Endometrium (tissue), 2 donors: ENCODE measurements around the gene PEX11G.

Experiments
- FAIRE-seq: peaks from 2 replicates; lab custom pipeline; 2012; peaks lifted over from hg19 to GRCh38; lab: Jason Lieb, UNC
- donor health status: control.
- donor health status: control.

PEX11G gene

GRCh38 chr19:7492558-7492957, 3.7 kb upstream of the PEX11G start:
- FAIRE-seq, result no peak

GRCh38 chr19:7492142-7492541, 3.3 kb upstream of the PEX11G start:
- no peak for FAIRE-seq

- FAIRE-seq, result no peak
Observed at GRCh38 chr19:7489609-7490044, 792 bp upstream of the PEX11G start.

GRCh38 chr19:7486923-7487322, 1.9 kb downstream of the PEX11G start:
- FAIRE-seq, result no peak

- FAIRE-seq, result no peak
Observed at GRCh38 chr19:7483720-7484201, 5.1 kb downstream of the PEX11G start.

DNA sequence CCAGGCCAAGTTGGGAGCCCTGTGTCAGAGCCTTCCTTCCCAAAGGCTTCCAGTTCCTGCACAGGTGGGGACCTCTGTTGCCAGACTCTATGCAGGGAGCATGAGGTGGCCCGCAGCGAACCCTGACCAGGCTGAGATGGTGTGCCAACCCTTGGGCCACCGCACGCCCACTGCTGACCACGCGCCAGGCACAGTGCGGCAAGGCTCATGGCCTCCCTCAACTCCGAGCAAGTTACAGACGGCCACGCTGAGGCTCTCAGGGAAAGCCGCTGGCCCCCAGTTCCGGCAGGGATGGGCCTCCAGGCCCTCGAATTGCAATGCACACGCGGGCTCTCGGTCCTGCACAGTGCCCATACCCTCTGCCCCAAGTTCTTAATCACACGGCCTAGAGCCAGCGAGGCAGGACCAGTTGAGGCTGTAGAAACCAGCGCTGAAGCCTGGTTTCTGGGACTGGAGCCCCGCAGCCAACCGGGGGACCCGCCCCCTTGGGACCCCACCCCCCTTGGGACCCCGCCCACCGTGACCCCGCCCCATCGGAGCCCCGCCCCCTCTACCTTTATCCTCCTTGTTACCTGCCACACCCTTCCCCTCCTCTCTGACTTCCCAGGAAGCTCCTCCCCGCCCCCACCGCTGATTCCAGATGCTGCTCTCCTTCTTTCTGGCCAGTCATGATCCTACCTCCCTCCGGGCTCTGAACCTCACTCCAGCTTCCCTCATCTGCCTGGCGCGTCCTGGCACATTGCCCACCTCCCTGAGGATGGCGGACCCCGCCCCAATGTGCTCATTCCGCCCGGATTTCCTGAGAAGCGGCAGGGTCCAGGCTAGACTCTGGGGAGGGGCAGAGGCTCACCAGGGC, 6.0 kb downstream of the PEX11G start:
- FAIRE-seq, result no peak

DNA sequence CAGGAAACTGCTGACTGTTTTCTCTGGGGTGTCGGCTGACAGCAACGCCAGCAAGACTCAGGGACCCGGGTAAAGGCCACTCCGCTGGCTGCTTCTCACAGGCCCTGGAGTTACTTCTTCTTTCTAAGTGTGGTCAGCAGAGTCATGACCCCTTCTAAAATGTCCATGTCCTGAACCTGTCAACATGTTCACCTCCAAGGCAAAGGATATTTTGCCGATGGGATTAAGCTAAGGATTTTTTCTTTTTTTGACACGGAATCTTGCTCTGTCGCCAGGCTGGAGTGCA, 7.9 kb downstream of the PEX11G start:
- no peak for FAIRE-seq

DNA sequence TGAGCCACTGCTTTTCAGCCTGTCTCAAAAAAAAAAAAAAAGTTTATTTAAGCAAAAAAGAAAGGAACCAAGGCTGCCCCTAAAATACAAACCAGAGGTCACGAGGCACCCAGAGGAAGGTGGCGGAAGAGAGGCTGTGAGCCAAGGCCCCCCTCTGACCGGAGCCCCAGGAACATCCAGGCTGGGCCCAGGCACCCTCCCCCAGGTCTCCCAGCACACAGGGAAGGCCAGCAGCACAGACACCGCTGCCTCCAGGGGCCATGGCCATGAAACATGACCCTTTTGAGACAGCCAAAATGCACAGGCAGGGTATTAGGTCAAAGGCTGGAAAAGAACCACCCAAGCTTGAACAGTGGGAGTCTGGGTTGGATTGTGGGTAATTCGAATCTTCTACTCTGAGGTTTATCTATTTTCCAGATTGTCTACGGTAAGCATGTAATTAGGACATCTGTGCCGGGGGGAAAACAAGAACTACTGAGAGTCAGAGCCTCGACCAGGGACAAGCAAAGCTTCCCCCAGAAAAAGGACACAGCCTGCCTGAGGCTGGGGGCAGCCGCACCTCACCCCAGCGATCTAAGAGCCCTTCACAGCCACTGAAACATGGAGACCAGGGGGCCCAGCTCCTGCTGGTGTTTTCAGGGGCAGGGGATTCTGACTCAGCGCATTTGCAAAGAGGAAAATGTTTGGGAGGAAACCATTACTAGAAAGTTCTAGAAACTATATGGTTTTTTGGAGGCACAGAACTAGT, 8.4 kb downstream of the PEX11G start:
- no peak for FAIRE-seq

DNA sequence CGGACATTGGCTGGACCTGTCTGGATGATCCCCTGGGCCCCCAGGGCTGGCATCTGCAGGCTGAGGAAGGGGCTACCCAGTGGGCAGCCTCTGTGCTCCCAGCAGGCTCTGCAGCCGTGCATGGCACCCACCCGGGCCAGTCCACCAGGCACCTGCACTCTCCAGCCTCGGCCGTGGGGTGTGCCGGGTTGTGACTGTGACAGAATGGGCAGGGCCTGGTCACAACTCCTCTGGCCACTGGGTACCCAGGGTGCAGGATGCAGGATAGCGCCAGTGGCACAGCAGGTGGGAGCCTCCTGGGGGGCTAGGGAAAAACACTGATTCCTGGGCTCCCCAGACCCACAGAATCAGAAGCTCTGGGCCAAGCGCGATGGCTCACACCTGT, 10.0 kb downstream of the PEX11G start:
- FAIRE-seq, result no peak

DNA sequence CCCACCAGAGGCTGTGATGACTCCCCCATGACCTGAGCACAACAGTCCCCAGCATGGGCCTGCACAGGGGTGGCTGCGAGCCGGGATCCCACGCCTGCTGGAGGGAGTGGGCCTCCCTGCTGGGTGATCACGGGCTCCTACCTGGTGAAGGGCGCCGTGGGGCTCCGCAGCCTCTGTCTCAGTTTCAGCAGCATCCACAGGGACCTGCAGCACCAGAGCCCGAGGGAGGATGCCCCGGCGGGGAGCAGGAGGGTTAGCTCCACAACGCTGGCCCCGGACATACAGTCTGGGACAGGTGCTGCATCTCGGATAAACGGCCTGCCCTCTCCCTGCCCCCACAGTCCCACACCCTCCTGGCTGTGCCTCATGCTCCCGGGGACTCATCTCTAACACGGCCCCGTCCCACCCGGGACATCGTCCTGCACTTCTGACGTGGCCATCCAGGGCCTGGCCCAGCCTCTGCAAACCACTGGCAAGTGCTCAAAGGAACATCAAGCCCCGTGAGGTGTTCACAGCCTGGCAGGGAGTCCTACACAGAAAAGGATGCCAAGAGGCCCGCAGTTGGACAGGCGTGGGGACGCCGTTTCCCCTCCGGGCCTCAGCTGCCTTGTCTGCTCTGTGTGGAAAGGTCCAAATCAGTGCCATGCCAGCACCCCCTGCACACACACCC, 10.5 kb downstream of the PEX11G start:
- no peak for FAIRE-seq

GRCh38 chr19:7477758-7478157, 11.1 kb downstream of the PEX11G start:
- FAIRE-seq, result no peak

- no peak for FAIRE-seq
Observed at GRCh38 chr19:7476777-7477494, 11.9 kb downstream of the PEX11G start.

GRCh38 chr19:7476241-7476640, 12.6 kb downstream of the PEX11G start:
- no peak for FAIRE-seq

- no peak for FAIRE-seq
Observed at GRCh38 chr19:7475665-7476064, 13.2 kb downstream of the PEX11G start.

DNA sequence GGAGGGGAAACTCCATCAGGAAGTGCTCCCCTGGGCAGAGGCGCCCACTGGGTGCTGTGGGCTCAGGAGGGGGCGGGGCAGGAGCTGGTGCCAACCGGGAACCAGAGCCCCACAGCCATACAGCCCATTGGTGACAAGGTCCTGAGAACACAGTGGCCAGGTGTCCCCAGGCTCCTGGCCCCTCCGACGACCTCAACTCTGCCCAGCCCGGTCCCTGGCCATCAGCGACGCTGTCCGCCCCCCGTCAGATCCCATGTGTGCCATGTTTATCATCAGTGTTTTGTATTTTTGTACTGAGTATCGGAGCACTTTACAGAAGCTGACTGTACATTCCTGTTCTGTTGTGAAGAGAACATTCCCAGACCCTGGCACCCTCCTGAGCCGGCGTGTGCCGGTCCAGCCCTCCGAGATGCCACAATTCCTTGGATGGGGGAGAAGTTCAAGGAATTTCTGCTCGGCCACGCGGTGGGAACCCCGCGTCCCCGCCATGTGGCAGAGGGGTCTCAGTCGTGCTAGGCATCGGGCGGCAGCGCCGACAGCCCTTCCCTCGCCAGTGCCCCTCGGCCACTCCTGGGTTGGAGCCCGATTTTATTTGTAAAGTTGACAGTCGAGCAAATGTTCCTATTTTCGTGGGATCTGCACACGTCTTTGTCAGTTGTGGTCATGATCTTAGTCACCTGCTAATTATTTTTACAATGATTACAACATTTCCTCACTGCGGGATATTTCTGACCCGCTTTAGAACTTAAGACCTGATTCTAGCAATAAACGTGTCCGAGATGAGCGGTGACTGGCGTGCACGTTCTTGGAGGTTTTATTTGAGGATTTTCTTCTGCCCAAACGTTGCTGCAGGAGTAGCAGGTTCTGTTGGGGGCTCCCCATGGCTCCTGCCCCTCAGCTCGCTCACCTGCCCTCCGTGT, 16.9 kb downstream of the PEX11G start:
- no peak for FAIRE-seq

- FAIRE-seq, result no peak
Observed at GRCh38 chr19:7470540-7471305, 18.1 kb downstream of the PEX11G start.

DNA sequence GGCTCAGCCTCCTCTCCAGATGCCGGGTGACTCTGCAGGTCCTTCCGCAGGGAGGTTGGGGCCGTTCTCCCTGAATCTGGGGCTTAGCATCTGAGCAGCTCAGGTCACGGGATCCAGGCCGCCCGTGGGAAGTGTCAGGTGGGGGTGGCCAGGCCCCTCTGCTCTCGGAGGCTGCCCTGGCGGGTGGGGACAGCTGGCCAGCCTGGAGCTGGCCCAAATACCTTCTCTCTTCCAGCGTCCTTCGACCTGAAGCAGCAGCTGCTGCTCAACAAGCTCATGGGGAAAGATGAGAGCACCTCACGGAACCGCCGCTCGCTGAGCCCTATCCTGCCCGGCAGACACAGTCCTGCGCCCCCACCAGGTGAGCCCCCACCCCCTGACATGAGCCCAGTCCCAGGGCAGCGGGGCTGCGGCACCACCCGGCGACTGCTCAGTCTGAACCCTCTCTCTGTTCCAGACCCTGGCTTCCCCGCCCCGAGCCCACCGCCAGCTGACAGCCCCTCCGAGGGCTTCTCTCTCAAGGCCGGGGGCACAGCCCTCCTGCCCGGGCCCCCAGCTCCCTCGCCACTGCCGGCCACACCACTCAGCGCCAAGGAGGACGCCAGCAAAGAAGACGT, 19.1 kb downstream of the PEX11G start:
- FAIRE-seq, result no peak

DNA sequence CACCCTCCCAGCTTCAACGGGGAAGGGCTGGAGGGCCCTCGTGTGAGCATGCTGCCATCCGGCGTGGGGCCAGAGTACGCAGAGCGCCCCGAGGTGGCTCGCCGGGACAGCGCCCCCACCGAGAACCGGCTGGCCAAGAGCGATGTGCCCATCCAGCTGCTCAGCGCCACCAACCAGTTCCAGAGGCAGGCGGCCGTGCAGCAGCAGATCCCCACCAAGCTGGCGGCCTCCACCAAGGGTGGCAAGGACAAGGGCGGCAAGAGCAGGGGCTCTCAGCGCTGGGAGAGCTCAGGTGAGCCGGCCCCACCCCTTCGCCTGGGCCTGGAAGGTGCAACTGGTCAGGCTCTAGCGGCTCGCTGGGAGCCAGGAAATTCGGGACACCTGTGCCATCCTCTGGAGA, 20.0 kb downstream of the PEX11G start:
- FAIRE-seq, result no peak

DNA sequence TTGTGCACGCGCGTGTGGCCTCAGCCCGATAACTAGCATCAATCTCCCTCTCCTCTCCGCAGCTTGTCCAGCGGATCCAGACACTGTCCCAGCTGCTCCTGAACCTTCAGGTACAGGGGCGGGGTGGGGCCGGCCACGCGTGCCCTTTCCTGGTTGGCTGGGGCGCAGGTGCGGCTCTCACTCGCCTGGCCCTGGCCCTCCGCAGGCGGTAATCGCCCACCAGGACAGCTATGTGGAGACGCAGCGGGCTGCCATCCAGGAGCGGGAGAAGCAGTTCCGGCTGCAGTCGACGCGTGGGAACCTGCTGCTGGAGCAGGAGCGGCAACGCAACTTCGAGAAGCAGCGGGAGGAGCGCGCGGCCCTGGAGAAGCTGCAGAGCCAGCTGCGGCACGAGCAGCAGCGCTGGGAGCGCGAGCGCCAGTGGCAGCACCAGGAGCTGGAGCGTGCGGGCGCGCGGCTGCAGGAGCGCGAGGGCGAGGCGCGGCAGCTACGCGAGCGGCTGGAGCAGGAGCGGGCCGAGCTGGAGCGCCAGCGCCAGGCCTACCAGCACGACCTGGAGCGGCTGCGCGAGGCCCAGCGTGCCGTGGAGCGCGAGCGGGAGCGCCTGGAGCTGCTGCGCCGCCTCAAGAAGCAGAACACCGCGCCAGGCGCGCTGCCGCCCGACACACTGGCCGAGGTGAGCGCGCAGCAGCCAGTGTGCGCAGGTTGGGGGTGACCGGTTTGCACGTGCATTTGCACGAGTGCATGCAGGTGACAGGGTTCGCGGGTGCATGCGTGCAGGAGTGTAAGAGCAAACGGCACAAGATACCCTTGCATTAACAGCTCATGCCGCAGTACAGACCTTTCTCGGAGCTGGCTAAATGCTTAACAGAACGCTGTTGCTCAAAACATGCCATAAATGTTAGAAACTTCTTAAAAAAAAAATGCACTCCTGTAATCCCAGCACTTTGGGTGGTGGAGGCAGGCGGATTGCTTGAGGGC, 21.5 kb downstream of the PEX11G start:
- no peak for FAIRE-seq
